ENCODE data around the gene PRRX1.

DNA sequence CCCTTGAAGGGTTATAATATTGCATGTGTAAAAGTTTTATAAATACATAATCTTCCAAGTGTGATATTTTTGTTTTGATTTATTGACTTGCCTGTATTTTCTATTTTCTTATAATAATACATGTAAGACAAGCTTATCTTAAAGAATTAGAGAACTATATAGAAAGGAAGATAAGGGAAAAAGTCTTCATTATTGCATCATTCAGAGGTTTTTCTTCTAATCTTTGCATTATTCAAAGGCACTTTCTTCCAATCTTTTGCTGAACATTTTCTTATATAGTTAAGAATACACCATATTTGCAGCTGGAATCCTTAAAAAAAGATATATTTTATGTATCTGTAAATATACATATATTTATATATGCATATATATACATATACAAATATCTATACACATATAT, 33.4 kb downstream of the PRRX1 start:
- TF ChIP-seq CTCF (conservative IDR thresholded peaks at IDR 0.05 in 1 of 2, IDR thresholded peaks at IDR 0.05 in 1 of 2; ENCODE audit: extremely low read depth in 1 of 2, insufficient read depth in 1 of 2, low read depth in 1 of 2, low read length in 2 of 2) (no peak), EZH2 (IDR thresholded peaks at IDR 0.05; ENCODE audit: borderline replicate concordance, low read length) (no peak)
